ENCODE data around the gene CFAP20. TPM values are rescaled to one million over a fixed set of nuclear protein-coding genes. Genes with fewer than 3 reads are reported as not detected.

Gene CFAP20
- total RNA-seq, 1 experiment from 2014 or later = 60.4 TPM

GRCh38 chr16:58123896-58124600, 5.1 kb downstream of the CFAP20 start:
- H2BK20ac ChIP-seq (ENCODE audit: low read depth, low read length, poor library complexity, severe bottlenecking) = no peak overlapping the region
- no peak overlapping the region for H2AFZ ChIP-seq (ENCODE audit: low read length)
- H3K79me2 ChIP-seq (ENCODE audit: insufficient read depth, low read length) = peaks cover 41% of the 10 kb centered on the region
- no peak overlapping the region for H3K23ac ChIP-seq (ENCODE audit: insufficient read length, low read depth, low read length)
- H3K9ac ChIP-seq (ENCODE audit: extremely low read depth, insufficient read length, low read length) = no peak overlapping the region
- peaks cover 13% of the 10 kb centered on the region for H3K4me1 ChIP-seq (ENCODE audit: insufficient read depth, low read length)
- no peaks in the 10 kb centered on the region for H3K9me3 ChIP-seq (ENCODE audit: control insufficient read depth, low read depth, low read length)
- H3K79me1 ChIP-seq (ENCODE audit: insufficient read depth, low read depth, low read length, poor library complexity, severe bottlenecking) = peaks cover 13% of the 10 kb centered on the region
- H3T11ph ChIP-seq (ENCODE audit: low read length) = no peak overlapping the region
- Mint-ChIP-seq H3K27me3 (ENCODE audit: low read depth) (no peaks in the 10 kb centered on the region), H3K4me1 (peaks cover 37 to 45% of the 10 kb centered on the region in 2 experiments), H3K36me3 (ENCODE audit: insufficient read depth in 1 of 3, low read depth in 3 of 3) (no peaks in the 10 kb centered on the region), H3K4me3 (no peak overlapping the region), H3K27ac (peak overlapping the region in 1 of 3 experiments; percentile 29; a peak in 2 of 7 replicates), H3K9me3 (no peaks in the 10 kb centered on the region)
- H2BK120ac ChIP-seq (ENCODE audit: low read depth, low read length, poor library complexity, severe bottlenecking) = no peak overlapping the region
- no peak overlapping the region for H2BK5ac ChIP-seq (ENCODE audit: insufficient read length, low read length)
- DNase-seq = no peak
- no peak overlapping the region for H2BK15ac ChIP-seq (ENCODE audit: low read depth, low read length)
- H2BK12ac ChIP-seq (ENCODE audit: insufficient read length, low read depth, low read length) = no peak overlapping the region
- no peak overlapping the region for H4K5ac ChIP-seq (ENCODE audit: insufficient read length, low read depth, low read length)
- no peaks in the 10 kb centered on the region for H3K27me3 ChIP-seq (ENCODE audit: insufficient read depth, low read length)
- no peak overlapping the region for H3K56ac ChIP-seq (ENCODE audit: insufficient read length, low read depth, low read length)
- WGBS (ENCODE audit: extremely low coverage, insufficient read length, low lambda C conversion rate) = no CpG with 5 or more reads among the region's 8 CpGs
- no peak overlapping the region for H4K8ac ChIP-seq (replicated peaks; ENCODE audit: insufficient read length, low read depth, low read length)
- H3K4ac ChIP-seq (ENCODE audit: low read depth, low read length) = no peak overlapping the region
- H4K91ac ChIP-seq (ENCODE audit: insufficient read length, low read depth, low read length) = no peak overlapping the region
- no peak overlapping the region for H3K4me2 ChIP-seq (ENCODE audit: insufficient read depth, insufficient read length, low read length)
- no peak overlapping the region for H3K14ac ChIP-seq (ENCODE audit: insufficient read depth, low read length)
- no peak for TF ChIP-seq CTCF (conservative IDR thresholded peaks at IDR 0.05)
- H4K20me1 ChIP-seq (ENCODE audit: control insufficient read depth, insufficient read depth, insufficient read length) = no peaks in the 10 kb centered on the region
- H3K27ac ChIP-seq (ENCODE audit: insufficient read length, low read depth, low read length) = no peak overlapping the region
- no peak overlapping the region for H2AK5ac ChIP-seq (ENCODE audit: insufficient read length, low read length)
- peaks cover 6% of the 10 kb centered on the region for H3K23me2 ChIP-seq (ENCODE audit: insufficient read length, low read depth, low read length, poor library complexity, severe bottlenecking)
- no peak overlapping the region for H3K18ac ChIP-seq (ENCODE audit: insufficient read length, low read depth, low read length)

All from H9 (cell line).